Large intestine (tissue), 1 donor: ENCODE measurements around the gene SWAP70. TPM values are rescaled to one million over a fixed set of nuclear protein-coding genes. Genes with fewer than 3 reads are reported as not detected.

Experiments
- polyA plus RNA-seq: library from polyadenylated mRNA; unstranded; fragments of 120-200 nt; gene quantifications from one replicate; pipeline ENCODE4 v1.2.1, GENCODE V29; 2013

SWAP70 gene
- polyA plus RNA-seq, 1 donor: 21.7 TPM

Other genes starting within 250 kb of the SWAP70 start
- 21.2 TPM for gene ZNF143, start 203.1 kb upstream of the SWAP70 start, polyA plus RNA-seq
- gene WEE1, start 90.4 kb upstream of the SWAP70 start, polyA plus RNA-seq: 68.9 TPM